B cell (primary cell): ENCODE measurements around the gene MMAB. TPM values are rescaled to one million over a fixed set of nuclear protein-coding genes. Genes with fewer than 3 reads are reported as not detected.

Experiments used
- ATAC-seq: fragments of 200-7000 bp; cut with Tn5 transposase; one replicate; pipeline ENCODE4 v1.10.0; 2021; ENCODE audit warnings: low read depth, mild to moderate bottlenecking, moderate number of reproducible peaks, moderate library complexity
- CTCF ChIA-PET: fragments of 350-600 bp; sonication (Branson Sonifier 250); formaldehyde crosslinking; loops from one replicate; lab custom pipeline; 2021; ENCODE audit warnings: antibody characterized with exemption, inconsistent platforms; lab: Charles Lee
- POLR2A ChIA-PET: fragments of 350-600 bp; sonication (Branson Sonifier 250); formaldehyde crosslinking; loops from one replicate; lab custom pipeline; 2021; ENCODE audit warnings: antibody characterized with exemption; lab: Charles Lee
- DNase-seq: peaks from one replicate; pipeline ENCODE4 v3.0.0; 2013
- H2AFZ ChIP-seq: 2 replicates; pipeline ENCODE4 v1.6.1; 2012; ENCODE audit warnings: mild to moderate bottlenecking, low read depth, low read length; ENCODE audit not compliant: insufficient read depth, poor library complexity, severe bottlenecking
- H3K27ac ChIP-seq, 2 donors: 1 replicate in 1 of 2; 2 replicates in 1 of 2; pipeline ENCODE4 v1.5.1; 2012 to 2013; ENCODE audit warnings: low read length in 2 of 2, mild to moderate bottlenecking in 2 of 2, moderate library complexity in 1 of 2
- H3K27me3 ChIP-seq, 4 experiments: fragments of 200-600 bp in 1 of 4; sonication (generic) in 1 of 4; replicated peaks in 1 of 4; 1 replicate in 2 of 4; 2 replicates in 2 of 4; pipeline versions ENCODE4 v1.6.1 to v1.7.0; 2013 to 2016; ENCODE audit warnings: low read length in 3 of 4, mild to moderate bottlenecking in 2 of 4, mixed read lengths in 1 of 4, moderate library complexity in 1 of 4; ENCODE audit not compliant: insufficient read depth in 4 of 4, control insufficient read depth in 3 of 4; ENCODE audit errors: control extremely low read depth in 1 of 4
- H3K36me3 ChIP-seq, 2 experiments: replicated peaks in 1 of 2; 1 replicate in 1 of 2; 2 replicates in 1 of 2; pipeline versions ENCODE4 v1.6.1 to v1.7.1; 2013; ENCODE audit warnings: low read length in 1 of 2; ENCODE audit not compliant: insufficient read depth in 2 of 2, control insufficient read depth in 1 of 2; ENCODE audit errors: control extremely low read depth in 1 of 2, extremely low read depth in 1 of 2
- H3K4me1 ChIP-seq, 2 donors: fragments of 200-600 bp in 1 of 2; sonication (generic) in 1 of 2; 1 replicate in 1 of 2; 2 replicates in 1 of 2; pipeline versions ENCODE4 v1.5.1 to v1.6.1; 2013 to 2017; ENCODE audit warnings: low read length in 2 of 2; ENCODE audit not compliant: control insufficient read depth in 2 of 2, insufficient read depth in 2 of 2
- H3K4me2 ChIP-seq: replicated peaks from 2 replicates; pipeline ENCODE3; 2012; ENCODE audit warnings: mild to moderate bottlenecking, low read depth, low read length; ENCODE audit not compliant: poor library complexity, severe bottlenecking
- H3K4me3 ChIP-seq, 5 experiments: fragments of 200-600 bp in 1 of 5; sonication (generic) in 1 of 5; 1 replicate in 3 of 5; 2 replicates in 2 of 5; pipeline versions ENCODE4 v1.5.1 to v1.7.0; 2011 to 2016; ENCODE audit warnings: low read length in 4 of 5, mild to moderate bottlenecking in 4 of 5, low read depth in 2 of 5, control low read depth in 1 of 5, moderate library complexity in 1 of 5; ENCODE audit not compliant: insufficient read depth in 1 of 5; ENCODE audit errors: control extremely low read depth in 1 of 5, extremely low read depth in 1 of 5
- H3K79me2 ChIP-seq: fragments of 200-600 bp; sonication (generic); one replicate; pipeline ENCODE4 v1.6.0; 2016; ENCODE audit warnings: low read length; ENCODE audit not compliant: control insufficient read depth, insufficient read depth
- H3K9ac ChIP-seq: fragments of 200-600 bp; sonication (generic); 2 replicates; pipeline ENCODE4 v1.6.1; 2017; ENCODE audit warnings: mild to moderate bottlenecking, low read length, moderate library complexity
- H3K9me3 ChIP-seq, 3 donors: one replicate each; pipeline versions ENCODE4 v1.6.1 to v1.7.1; 2013; ENCODE audit warnings: low read length in 2 of 3; ENCODE audit not compliant: control insufficient read depth in 2 of 3, insufficient read depth in 1 of 3; ENCODE audit errors: control extremely low read depth in 1 of 3
- H4K20me1 ChIP-seq: 2 replicates; pipeline ENCODE4 v1.6.0; 2012; ENCODE audit warnings: mild to moderate bottlenecking, low read length; ENCODE audit not compliant: insufficient read depth, control insufficient read depth, poor library complexity, severe bottlenecking
- H3K27ac Mint-ChIP-seq: one replicate; pipeline ENCODE4 v1.8.0; 2021; ENCODE audit warnings: mixed read lengths
- H3K27me3 Mint-ChIP-seq: one replicate; pipeline ENCODE4 v1.8.0; 2021; ENCODE audit warnings: mixed read lengths
- H3K4me1 Mint-ChIP-seq: one replicate; pipeline ENCODE4 v1.8.0; 2021; ENCODE audit warnings: mixed read lengths
- H3K4me3 Mint-ChIP-seq: one replicate; pipeline ENCODE4 v1.8.0; 2021; ENCODE audit warnings: mixed read lengths
- H3K9me3 Mint-ChIP-seq: one replicate; pipeline ENCODE4 v1.8.0; 2022; ENCODE audit warnings: mixed read lengths; ENCODE audit not compliant: insufficient read depth
- CTCF ChIP-seq: fragments of 200-600 bp; IDR thresholded peaks from one replicate; pipeline ENCODE4 v1.8.0; 2022; ENCODE audit warnings: antibody characterized with exemption, mild to moderate bottlenecking
- EZH2 ChIP-seq: IDR thresholded peaks from 2 replicates; pipeline ENCODE4 v1.6.1; 2012; ENCODE audit warnings: borderline replicate concordance, low read depth, mild to moderate bottlenecking, moderate library complexity, low read length; ENCODE audit not compliant: insufficient read depth, poor library complexity, severe bottlenecking
- WGBS: methylation state at CpG from one replicate; pipeline ENCODE4 v1.1.5; 2013; ENCODE audit warnings: missing lambda C conversion rate; ENCODE audit not compliant: insufficient coverage; 5-methylcytosine and 5-hydroxymethylcytosine counted together
- intact Hi-C: fragments of 100-400 bp; cut with micrococcal nuclease; formaldehyde crosslinking; loops from one replicate; pipeline ENCODE4 v1.10.0; 2022
- polyA plus RNA-seq: library from polyadenylated mRNA; depleted of rRNA; stranded (reverse); fragments of >200 nt; gene quantifications from 2 replicates; pipeline ENCODE4 v1.2.3, GENCODE V29; 2012
- total RNA-seq, 2 donors: library from RNA; stranded (reverse); fragments of 120-200 nt in 1 of 2; gene quantifications; 1 replicate in 1 of 2; 2 replicates in 1 of 2; pipeline versions ENCODE4 v1.2.3 to v1.2.4, GENCODE V29; 2013 to 2022

Gene MMAB
- total and polyA plus RNA-seq, 2 donors (not counting 1 experiment from before 2014, with no cell fraction given): 15.0 to 20.5 TPM

DNA sequence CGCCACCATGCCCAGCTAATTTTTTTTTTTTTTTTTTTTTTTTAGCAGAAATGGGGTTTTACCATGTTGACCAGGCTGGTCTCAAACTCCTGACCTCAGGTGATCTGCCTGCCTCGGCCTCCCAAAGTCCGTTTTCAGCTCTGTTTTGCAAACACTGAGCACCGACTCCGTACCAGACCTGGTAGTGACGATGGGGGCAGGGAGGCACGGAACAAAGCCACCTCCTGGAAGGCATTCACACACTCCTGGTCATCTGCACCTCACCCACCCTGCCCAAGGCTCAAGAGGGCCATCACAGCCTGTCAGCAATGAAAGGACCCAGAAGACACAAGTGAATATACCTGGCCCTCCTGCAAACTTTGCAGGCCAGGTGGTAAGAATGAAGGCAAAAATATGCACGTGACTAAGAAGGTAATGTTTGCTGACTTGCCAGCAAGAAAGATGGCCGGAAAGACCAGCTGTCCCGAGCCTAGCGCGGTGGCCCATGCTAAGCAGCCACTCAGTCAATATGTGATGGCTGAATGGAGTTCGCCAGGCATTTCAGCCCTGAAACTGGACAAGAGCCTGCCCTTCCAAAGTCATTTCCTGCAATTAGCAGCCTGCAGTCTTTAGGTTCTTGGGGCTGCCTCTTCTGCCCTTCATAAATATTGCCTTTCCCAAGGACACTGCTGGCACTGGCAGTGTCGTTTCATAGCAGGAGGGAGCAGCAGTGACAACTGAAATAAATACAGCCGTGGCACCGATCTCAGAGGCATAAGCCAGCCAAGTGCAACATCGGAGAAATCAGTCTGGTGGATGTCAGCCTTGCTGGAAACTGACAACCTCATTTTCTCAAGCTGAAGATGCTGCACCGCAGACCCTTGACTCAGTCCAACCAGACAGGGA, 17.6 kb downstream of the MMAB start:
- ChIA-PET CTCF (no interaction called here), POLR2A (interaction anchor here (0.6 kb wide), 1 partner anchor 14 kb away, joined by 5 read pairs; no protein-coding TSS in a partner anchor)
- H3K27ac ChIP-seq: no peak overlapping the region
- Mint-ChIP-seq H3K27me3 (no peaks in the 10 kb centered on the region), H3K27ac (no peak overlapping the region), H3K4me3 (no peak overlapping the region), H3K4me1 (no peaks in the 10 kb centered on the region), H3K9me3 (no peaks in the 10 kb centered on the region)
- no peaks in the 10 kb centered on the region for H3K79me2 ChIP-seq
- TF ChIP-seq EZH2 (no peak), CTCF (no peak)
- H2AFZ ChIP-seq: no peak overlapping the region
- no peak overlapping the region for H3K4me3 ChIP-seq
- no peaks in the 10 kb centered on the region for H3K27me3 ChIP-seq
- H4K20me1 ChIP-seq: no peaks in the 10 kb centered on the region
- no peak for ATAC-seq
- H3K9ac ChIP-seq: no peak overlapping the region
- WGBS: 94% methylated on average over 17 of the region's 18 CpGs
- H3K4me2 ChIP-seq: no peak overlapping the region
- intact Hi-C loops: no loop called here
- H3K36me3 ChIP-seq: no peaks in the 10 kb centered on the region
- DNase-seq: no peak
- no peaks in the 10 kb centered on the region for H3K9me3 ChIP-seq
- H3K4me1 ChIP-seq: no peaks in the 10 kb centered on the region

DNA sequence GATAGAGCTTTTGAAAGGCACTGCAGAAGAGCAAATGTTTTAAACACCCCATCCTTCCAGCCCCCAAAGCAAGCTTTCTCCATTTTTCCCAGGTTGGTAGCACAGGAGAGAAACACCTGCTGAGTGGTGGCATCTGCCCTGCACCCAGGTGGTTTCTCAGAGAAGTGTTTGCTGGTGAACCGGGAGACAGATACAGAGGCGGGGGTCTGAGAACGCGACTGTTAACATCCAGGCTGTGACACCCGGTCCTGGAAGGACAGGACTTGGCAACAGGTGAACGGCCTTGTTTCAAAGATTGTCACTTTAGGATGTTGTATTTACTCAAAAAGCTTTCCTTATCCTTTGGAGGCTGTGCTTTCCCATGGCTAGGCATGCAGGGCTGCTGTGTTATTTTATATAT, 18.5 kb downstream of the MMAB start:
- Histone ChIP-seq H4K20me1 (no peaks in the 10 kb centered on the region), H3K9ac (no peak overlapping the region), H3K4me1 (no peaks in the 10 kb centered on the region), H3K79me2 (no peaks in the 10 kb centered on the region), H2AFZ (no peak overlapping the region), H3K4me2 (no peak overlapping the region), H3K36me3 (no peaks in the 10 kb centered on the region), H3K9me3 (no peaks in the 10 kb centered on the region), H3K27ac (no peak overlapping the region), H3K4me3 (no peak overlapping the region), H3K27me3 (peaks cover 0 to 6% (median 0%) of the 10 kb centered on the region in 4 experiments)
- Mint-ChIP-seq H3K4me1 (no peaks in the 10 kb centered on the region), H3K4me3 (no peak overlapping the region), H3K9me3 (no peaks in the 10 kb centered on the region), H3K27ac (no peak overlapping the region), H3K27me3 (no peaks in the 10 kb centered on the region)
- POLR2A ChIA-PET: no interaction called here
- TF ChIP-seq EZH2 (no peak), CTCF (no peak)
- intact Hi-C loops: no loop called here
- no peak for ATAC-seq
- no peak for DNase-seq
- 88% methylated on average over 6 of the region's 6 CpGs for WGBS
- CTCF ChIA-PET: interaction anchor here (0.6 to 0.8 kb wide), 2 partner anchors 17 to 34 kb away, joined by 3 read pairs; no protein-coding TSS in a partner anchor
